ENCODE measurements around the gene PLCH2. TPM values are rescaled to one million over a fixed set of nuclear protein-coding genes. Genes with fewer than 3 reads are reported as not detected.

The PLCH2 gene
- total RNA-seq, 5 donors from 2014 or later (not counting 1 experiment from before 2014, with no cell fraction given), result 20.2 to 59.1 (median 27.9) TPM

DNA sequence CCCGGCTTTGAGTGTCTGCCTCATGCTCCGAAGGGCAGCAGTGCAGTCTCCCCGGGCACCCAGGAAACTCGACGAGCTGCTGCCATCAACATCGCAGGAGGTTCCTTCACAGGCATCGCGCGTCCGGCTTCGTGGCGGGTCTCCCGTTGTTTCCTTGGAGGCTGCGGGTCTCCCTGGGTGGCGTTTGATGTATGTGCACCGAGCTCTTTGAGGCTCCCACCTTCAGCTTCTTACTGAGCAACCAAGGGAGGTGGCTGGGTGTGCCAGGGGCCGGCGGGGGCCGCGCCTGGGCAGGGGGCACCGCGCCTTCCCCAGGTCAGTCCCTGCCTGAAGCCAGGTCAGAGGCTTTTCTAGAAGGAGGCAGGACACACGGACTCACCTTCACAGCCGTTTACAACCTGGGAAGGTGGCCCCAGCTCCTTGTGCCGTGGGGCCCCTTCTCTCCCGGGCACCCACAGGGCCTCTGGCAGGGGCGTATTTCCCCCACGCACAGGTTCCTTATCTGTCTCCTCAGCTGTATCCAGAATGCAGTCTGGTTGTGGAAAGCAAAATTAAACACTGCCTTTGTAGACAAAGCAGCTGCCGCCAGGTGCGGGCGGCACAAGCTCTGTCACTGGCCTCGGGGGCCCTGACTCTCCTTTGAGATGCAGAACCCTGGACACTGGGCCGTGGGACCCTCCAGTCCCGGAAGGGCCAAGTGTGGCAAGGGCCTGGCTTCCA lies 42.0 kb upstream of the PLCH2 start:
- H3K27ac ChIP-seq (ENCODE audit: low read length), result no peak overlapping the region
- CTCF ChIA-PET, result no interaction called here
- H3K4me3 Mint-ChIP-seq, result no peak overlapping the region
- peaks cover 0 to 2% of the 10 kb centered on the region in 2 donors for H3K27me3 Mint-ChIP-seq
- no peaks in the 10 kb centered on the region for H3K9me3 Mint-ChIP-seq
- peaks cover 3% of the 10 kb centered on the region for H3K36me3 Mint-ChIP-seq
- 67% methylated on average over 26 of the region's 34 CpGs for WGBS (ENCODE audit: insufficient coverage)
- no peak for DNase-seq
- H3K27me3 ChIP-seq (replicated peaks in 1 of 2; ENCODE audit: control insufficient read depth in 2 of 2, extremely low read depth in 1 of 2, insufficient read depth in 2 of 2, low read length in 1 of 2), result peaks cover 0 to 26% of the 10 kb centered on the region in 2 experiments
- no peaks in the 10 kb centered on the region for H3K9me3 ChIP-seq
- no peaks in the 10 kb centered on the region for H3K36me3 ChIP-seq (ENCODE audit: control insufficient read depth in 2 of 2, extremely low read depth in 1 of 2, insufficient read depth in 1 of 2, low read length in 1 of 2)
- H3K4me3 ChIP-seq (ENCODE audit: control insufficient read depth in 1 of 2, extremely low read depth in 1 of 2, low read length in 1 of 2), result no peak overlapping the region
- H3K27ac Mint-ChIP-seq, result no peak overlapping the region
- H3K4me1 Mint-ChIP-seq, result no peaks in the 10 kb centered on the region
- no peak for ATAC-seq (replicated peaks in 1 of 4)
- H3K4me1 ChIP-seq (ENCODE audit: control insufficient read depth in 1 of 2, extremely low read depth in 1 of 2, insufficient read depth in 2 of 2, low read length in 2 of 2), result no peaks in the 10 kb centered on the region
- POLR2A ChIA-PET, result no interaction called here

DNA sequence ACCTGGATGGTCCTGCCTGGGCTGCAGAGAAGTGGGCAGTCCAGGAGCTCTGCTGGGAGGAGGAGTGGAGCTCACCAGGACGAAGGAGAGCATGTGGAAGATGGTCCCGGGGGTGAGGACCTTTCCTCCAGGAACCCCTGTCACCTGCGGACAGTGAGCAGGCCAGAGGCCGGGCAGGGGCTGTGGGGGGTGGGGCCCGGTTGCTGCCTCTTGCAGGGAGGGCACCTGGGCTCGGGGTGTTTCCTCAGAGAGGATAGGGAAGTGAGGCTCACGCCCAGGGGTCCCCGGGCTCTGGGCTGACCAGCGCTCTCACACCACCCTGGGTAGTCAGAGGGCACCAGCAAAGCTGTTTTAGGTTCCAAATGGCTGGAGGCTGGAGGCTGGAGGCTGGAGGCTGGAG lies 41.0 kb upstream of the PLCH2 start:
- Histone ChIP-seq H3K4me1 (ENCODE audit: control insufficient read depth in 1 of 2, extremely low read depth in 1 of 2, insufficient read depth in 2 of 2, low read length in 2 of 2) (no peaks in the 10 kb centered on the region), H3K4me3 (ENCODE audit: control insufficient read depth in 1 of 2, extremely low read depth in 1 of 2, low read length in 1 of 2) (no peak overlapping the region), H3K9me3 (no peaks in the 10 kb centered on the region), H3K36me3 (ENCODE audit: control insufficient read depth in 2 of 2, extremely low read depth in 1 of 2, insufficient read depth in 1 of 2, low read length in 1 of 2) (no peaks in the 10 kb centered on the region), H3K27me3 (replicated peaks in 1 of 2; ENCODE audit: control insufficient read depth in 2 of 2, extremely low read depth in 1 of 2, insufficient read depth in 2 of 2, low read length in 1 of 2) (peaks cover 0 to 16% of the 10 kb centered on the region in 2 experiments), H3K27ac (ENCODE audit: low read length) (no peak overlapping the region)
- no peak overlapping the region for H3K27ac Mint-ChIP-seq
- peaks cover 3% of the 10 kb centered on the region for H3K36me3 Mint-ChIP-seq
- no peak overlapping the region for H3K4me3 Mint-ChIP-seq
- DNase-seq (no peak), ATAC-seq (replicated peaks in 1 of 4) (no peak)
- no peaks in the 10 kb centered on the region for H3K27me3 Mint-ChIP-seq
- ChIA-PET POLR2A (no interaction called here), CTCF (no interaction called here)
- 76% methylated on average over 9 of the region's 9 CpGs for WGBS (ENCODE audit: insufficient coverage)
- no peaks in the 10 kb centered on the region for H3K9me3 Mint-ChIP-seq
- H3K4me1 Mint-ChIP-seq, result no peaks in the 10 kb centered on the region

DNA sequence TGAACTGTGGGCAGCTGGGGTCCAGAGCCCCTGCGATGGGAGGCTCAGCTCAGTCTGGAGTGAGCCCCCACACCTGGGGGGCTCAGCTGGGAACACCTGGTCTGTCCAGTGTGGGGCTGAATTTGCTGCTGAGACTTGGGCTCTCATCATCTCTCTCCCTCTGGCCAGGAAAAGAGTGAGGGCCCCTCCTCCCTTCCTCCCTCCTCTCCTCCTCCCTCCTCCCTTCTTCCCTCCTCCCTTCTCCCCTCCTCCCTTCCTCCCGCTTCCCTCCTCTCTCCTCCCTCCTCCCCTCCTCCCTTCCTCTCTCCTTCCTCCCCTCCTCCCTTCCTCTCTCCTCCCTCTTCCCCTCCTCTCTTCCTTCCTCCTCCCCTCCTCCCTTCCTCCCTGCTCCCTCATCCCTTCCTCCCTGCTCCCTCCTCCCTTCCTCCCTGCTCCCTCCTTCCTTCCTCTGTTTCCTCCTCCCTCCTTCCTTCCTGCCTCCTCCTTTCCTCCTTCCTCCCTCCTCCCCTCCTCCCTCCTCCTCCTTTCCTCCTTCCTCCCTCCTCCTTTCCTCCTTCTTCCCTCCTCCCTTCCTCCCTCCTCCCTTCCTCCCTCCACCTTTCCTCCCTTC lies 40.2 kb upstream of the PLCH2 start:
- no peak overlapping the region for H3K4me3 ChIP-seq (ENCODE audit: control insufficient read depth in 1 of 2, extremely low read depth in 1 of 2, low read length in 1 of 2)
- peaks cover 3% of the 10 kb centered on the region for H3K36me3 Mint-ChIP-seq
- 68% methylated on average over 2 of the region's 2 CpGs for WGBS (ENCODE audit: insufficient coverage)
- no peaks in the 10 kb centered on the region for H3K9me3 Mint-ChIP-seq
- ChIA-PET POLR2A (no interaction called here), CTCF (no interaction called here)
- DNase-seq, result no peak
- H3K9me3 ChIP-seq, result no peaks in the 10 kb centered on the region
- H3K4me3 Mint-ChIP-seq, result no peak overlapping the region
- ATAC-seq (replicated peaks in 1 of 4), result no peak
- no peaks in the 10 kb centered on the region for H3K4me1 ChIP-seq (ENCODE audit: control insufficient read depth in 1 of 2, extremely low read depth in 1 of 2, insufficient read depth in 2 of 2, low read length in 2 of 2)
- no peak overlapping the region for H3K27ac Mint-ChIP-seq
- peak overlapping the region; percentile 7 for H3K27ac ChIP-seq (ENCODE audit: low read length)
- H3K36me3 ChIP-seq (ENCODE audit: control insufficient read depth in 2 of 2, extremely low read depth in 1 of 2, insufficient read depth in 1 of 2, low read length in 1 of 2), result no peaks in the 10 kb centered on the region
- peaks cover 0 to 12% of the 10 kb centered on the region in 2 experiments for H3K27me3 ChIP-seq (replicated peaks in 1 of 2; ENCODE audit: control insufficient read depth in 2 of 2, extremely low read depth in 1 of 2, insufficient read depth in 2 of 2, low read length in 1 of 2)
- no peaks in the 10 kb centered on the region for H3K27me3 Mint-ChIP-seq
- H3K4me1 Mint-ChIP-seq, result no peaks in the 10 kb centered on the region

DNA sequence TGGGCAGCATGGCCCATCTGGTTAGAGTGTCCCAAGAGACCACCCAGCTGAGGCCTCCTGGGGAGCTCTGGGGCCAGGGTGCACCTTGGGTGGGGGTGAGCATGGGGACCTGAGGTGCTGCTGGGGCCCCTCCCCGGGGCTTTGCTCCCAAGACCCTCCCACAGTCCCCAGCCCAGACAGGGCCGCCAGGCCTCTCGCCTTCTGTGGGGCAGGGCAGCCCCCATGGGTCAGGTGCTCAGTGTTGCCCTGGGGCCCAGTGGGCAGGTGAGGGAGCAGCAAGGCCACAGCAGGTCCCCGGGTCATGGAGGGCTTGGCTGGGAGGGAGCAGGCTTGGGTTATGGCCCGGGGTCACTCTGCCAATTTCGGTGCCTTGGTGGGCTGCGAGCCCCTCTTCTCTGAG lies 39.2 kb upstream of the PLCH2 start:
- 78% methylated on average over 4 of the region's 7 CpGs for WGBS (ENCODE audit: insufficient coverage)
- Mint-ChIP-seq H3K36me3 (peaks cover 3% of the 10 kb centered on the region), H3K9me3 (no peaks in the 10 kb centered on the region), H3K27ac (no peak overlapping the region), H3K4me1 (no peaks in the 10 kb centered on the region), H3K27me3 (no peaks in the 10 kb centered on the region), H3K4me3 (no peak overlapping the region)
- no peaks in the 10 kb centered on the region for H3K36me3 ChIP-seq (ENCODE audit: control insufficient read depth in 2 of 2, extremely low read depth in 1 of 2, insufficient read depth in 1 of 2, low read length in 1 of 2)
- H3K9me3 ChIP-seq, result no peaks in the 10 kb centered on the region
- POLR2A ChIA-PET, result no interaction called here
- no peak overlapping the region for H3K27ac ChIP-seq (ENCODE audit: low read length)
- no peak for DNase-seq
- no peaks in the 10 kb centered on the region for H3K4me1 ChIP-seq (ENCODE audit: control insufficient read depth in 1 of 2, extremely low read depth in 1 of 2, insufficient read depth in 2 of 2, low read length in 2 of 2)
- H3K27me3 ChIP-seq (replicated peaks in 1 of 2; ENCODE audit: control insufficient read depth in 2 of 2, extremely low read depth in 1 of 2, insufficient read depth in 2 of 2, low read length in 1 of 2), result peaks cover 0 to 18% of the 10 kb centered on the region in 2 experiments
- no peak for ATAC-seq (replicated peaks in 1 of 4)
- CTCF ChIA-PET, result no interaction called here
- H3K4me3 ChIP-seq (ENCODE audit: control insufficient read depth in 1 of 2, extremely low read depth in 1 of 2, low read length in 1 of 2), result no peak overlapping the region

DNA sequence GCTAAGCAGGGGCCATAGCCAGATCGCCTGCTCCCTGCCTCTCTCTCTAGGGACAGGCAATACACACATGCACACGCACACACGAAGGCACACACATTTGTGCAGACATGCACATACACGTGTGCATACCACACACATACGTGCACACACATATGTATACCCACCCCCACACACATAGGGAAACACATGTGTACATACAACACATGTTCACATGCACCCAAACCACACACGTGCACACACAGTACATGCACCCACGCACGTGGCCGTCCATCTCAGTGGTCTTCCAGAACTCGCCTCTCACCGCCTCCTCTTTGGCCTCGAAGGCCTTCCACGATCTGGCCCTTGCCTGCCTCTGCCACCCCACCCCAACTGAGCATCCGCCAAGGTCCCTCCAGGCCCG lies 38.5 kb upstream of the PLCH2 start:
- Mint-ChIP-seq H3K9me3 (no peaks in the 10 kb centered on the region), H3K4me3 (no peak overlapping the region), H3K27me3 (peaks cover 3% of the 10 kb centered on the region in 2 donors), H3K4me1 (no peaks in the 10 kb centered on the region), H3K36me3 (peaks cover 3% of the 10 kb centered on the region), H3K27ac (peak overlapping the region in 1 of 2 donors; percentile 20)
- Histone ChIP-seq H3K4me1 (ENCODE audit: control insufficient read depth in 1 of 2, extremely low read depth in 1 of 2, insufficient read depth in 2 of 2, low read length in 2 of 2) (no peaks in the 10 kb centered on the region), H3K4me3 (ENCODE audit: control insufficient read depth in 1 of 2, extremely low read depth in 1 of 2, low read length in 1 of 2) (no peak overlapping the region), H3K27ac (ENCODE audit: low read length) (no peak overlapping the region), H3K27me3 (replicated peaks in 1 of 2; ENCODE audit: control insufficient read depth in 2 of 2, extremely low read depth in 1 of 2, insufficient read depth in 2 of 2, low read length in 1 of 2) (peaks cover 0 to 26% of the 10 kb centered on the region in 2 experiments), H3K9me3 (no peaks in the 10 kb centered on the region), H3K36me3 (ENCODE audit: control insufficient read depth in 2 of 2, extremely low read depth in 1 of 2, insufficient read depth in 1 of 2, low read length in 1 of 2) (no peaks in the 10 kb centered on the region)
- ChIA-PET CTCF (no interaction called here), POLR2A (no interaction called here)
- no peak for ATAC-seq (replicated peaks in 1 of 4)
- no peak for DNase-seq
- 89% methylated on average over 15 of the region's 15 CpGs for WGBS (ENCODE audit: insufficient coverage)

DNA sequence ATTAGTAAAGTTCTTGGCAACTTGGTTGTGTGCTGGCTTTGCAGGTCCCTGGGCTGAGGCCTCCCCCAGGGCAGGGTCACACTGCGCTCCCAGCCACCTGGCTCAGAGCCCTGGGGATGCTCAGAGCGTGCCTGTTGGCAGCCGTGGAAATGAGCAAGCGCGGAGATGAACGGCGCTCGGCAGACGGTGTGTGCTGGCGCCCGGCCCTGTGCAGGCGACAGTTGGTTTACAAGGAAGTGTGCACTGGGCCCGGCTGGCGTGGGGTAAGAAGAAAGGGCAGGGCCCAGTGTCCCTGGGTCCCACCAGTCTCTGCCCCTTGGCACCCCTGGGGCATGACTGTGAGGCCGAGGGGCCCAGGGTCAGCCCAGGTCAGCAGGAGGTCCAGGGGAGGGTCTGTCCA lies 38.1 kb upstream of the PLCH2 start:
- 86% methylated on average over 15 of the region's 15 CpGs for WGBS (ENCODE audit: insufficient coverage)
- H3K4me1 ChIP-seq (ENCODE audit: control insufficient read depth in 1 of 2, extremely low read depth in 1 of 2, insufficient read depth in 2 of 2, low read length in 2 of 2), result peaks cover 0 to 3% of the 10 kb centered on the region in 2 experiments
- no peak overlapping the region for H3K4me3 ChIP-seq (ENCODE audit: control insufficient read depth in 1 of 2, extremely low read depth in 1 of 2, low read length in 1 of 2)
- no peaks in the 10 kb centered on the region for H3K9me3 ChIP-seq
- DNase-seq, result no peak
- no peaks in the 10 kb centered on the region for H3K4me1 Mint-ChIP-seq
- H3K36me3 ChIP-seq (ENCODE audit: control insufficient read depth in 2 of 2, extremely low read depth in 1 of 2, insufficient read depth in 1 of 2, low read length in 1 of 2), result no peaks in the 10 kb centered on the region
- H3K27ac ChIP-seq (ENCODE audit: low read length), result no peak overlapping the region
- H3K4me3 Mint-ChIP-seq, result no peak overlapping the region
- H3K27me3 Mint-ChIP-seq, result peaks cover 5% of the 10 kb centered on the region in 2 donors
- no peak overlapping the region for H3K27ac Mint-ChIP-seq
- ChIA-PET POLR2A (no interaction called here), CTCF (no interaction called here)
- H3K9me3 Mint-ChIP-seq, result no peaks in the 10 kb centered on the region
- H3K36me3 Mint-ChIP-seq, result peaks cover 3% of the 10 kb centered on the region
- no peak for ATAC-seq (replicated peaks in 1 of 4)
- H3K27me3 ChIP-seq (replicated peaks in 1 of 2; ENCODE audit: control insufficient read depth in 2 of 2, extremely low read depth in 1 of 2, insufficient read depth in 2 of 2, low read length in 1 of 2), result peaks cover 0 to 29% of the 10 kb centered on the region in 2 experiments
